ENCODE measurements around the gene PTPRS. TPM values are rescaled to one million over a fixed set of nuclear protein-coding genes. Genes with fewer than 3 reads are reported as not detected.

PTPRS gene
- total RNA-seq, 4 donors from 2014 or later, result 52.8 to 304 (median 125) TPM

- Histone ChIP-seq H3K9me3 (no peaks in the 10 kb centered on the region), H3K4me3 (peak overlapping the region; percentile 72 to 95), H3K27ac (peak overlapping the region; percentile 89 to 95), H3K4me1 (peaks cover 4 to 29% of the 10 kb centered on the region in 2 donors), H3K27me3 (no peaks in the 10 kb centered on the region), H3K36me3 (no peaks in the 10 kb centered on the region)
- no peak for TF ChIP-seq POLR2A (IDR thresholded peaks at IDR 0.05)
- no peak for TF ChIP-seq CTCF (IDR thresholded peaks at IDR 0.05)
- intact Hi-C loops (cut with DNase I; ENCODE audit: low total_unique reads), result no loop called here
- peak; percentile 43 for DNase-seq
These were observed 46.8 kb downstream of the PTPRS start for GRCh38 chr19:5293612-5294378.

GRCh38 chr19:5292822-5293611 lies 47.6 kb downstream of the PTPRS start:
- peak; percentile 70 to 76 for DNase-seq
- Histone ChIP-seq H3K27ac (peak overlapping the region; percentile 89 to 95), H3K4me1 (peaks cover 4 to 35% of the 10 kb centered on the region in 2 donors), H3K4me3 (peak overlapping the region; percentile 72 to 95), H3K36me3 (no peaks in the 10 kb centered on the region), H3K27me3 (no peaks in the 10 kb centered on the region), H3K9me3 (no peaks in the 10 kb centered on the region)
- intact Hi-C loops (cut with DNase I; ENCODE audit: low total_unique reads), result no loop called here
- no peak for TF ChIP-seq CTCF (IDR thresholded peaks at IDR 0.05)
- peak in 1 of 2 donors; percentile 69 for TF ChIP-seq POLR2A (IDR thresholded peaks at IDR 0.05)

GRCh38 chr19:5292453-5292821 lies 48.2 kb downstream of the PTPRS start:
- Histone ChIP-seq H3K27ac (peak overlapping the region; percentile 89 to 95), H3K4me1 (peaks cover 4 to 35% of the 10 kb centered on the region in 2 donors), H3K36me3 (no peaks in the 10 kb centered on the region), H3K27me3 (no peaks in the 10 kb centered on the region), H3K9me3 (no peaks in the 10 kb centered on the region), H3K4me3 (peak overlapping the region; percentile 72 to 95)
- DNase-seq, result no peak
- TF ChIP-seq POLR2A (IDR thresholded peaks at IDR 0.05), result no peak
- no peak for TF ChIP-seq CTCF (IDR thresholded peaks at IDR 0.05)
- intact Hi-C loops (cut with DNase I; ENCODE audit: low total_unique reads), result no loop called here

DNA sequence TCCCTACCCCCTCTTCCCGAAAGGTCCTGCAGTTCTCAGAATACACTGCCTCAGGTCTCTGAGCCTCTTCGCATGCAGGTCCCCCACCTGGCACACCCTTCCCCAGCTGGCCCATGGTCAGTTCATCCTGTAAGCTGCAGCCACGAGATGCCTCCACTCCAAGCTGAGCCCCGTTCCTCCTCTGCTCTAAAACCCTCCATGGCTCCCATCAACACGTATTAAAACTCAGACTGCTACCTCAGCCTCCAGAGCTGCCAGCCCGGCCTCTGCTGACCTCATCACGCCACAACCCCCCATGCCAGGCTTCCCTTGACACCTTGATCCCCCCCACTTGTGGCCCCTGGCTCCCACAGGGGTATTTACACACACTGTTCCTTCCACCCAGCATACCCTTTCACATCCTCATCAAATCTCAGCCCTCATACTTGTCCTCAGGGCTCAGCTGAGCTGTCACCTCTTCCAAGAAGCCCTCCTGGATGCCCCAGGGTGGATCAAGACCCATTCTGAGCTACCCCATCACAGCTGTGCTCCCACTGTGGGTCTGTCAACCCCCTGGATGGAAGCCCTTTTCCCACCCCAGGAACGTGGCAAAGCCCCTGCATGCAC lies 48.9 kb downstream of the PTPRS start:
- intact Hi-C loops (cut with DNase I; ENCODE audit: low total_unique reads), result no loop called here
- Histone ChIP-seq H3K4me3 (peak overlapping the region; percentile 72 to 95), H3K27ac (peak overlapping the region; percentile 89 to 95), H3K36me3 (no peaks in the 10 kb centered on the region), H3K4me1 (peaks cover 4 to 35% of the 10 kb centered on the region in 2 donors), H3K27me3 (no peaks in the 10 kb centered on the region), H3K9me3 (no peaks in the 10 kb centered on the region)
- TF ChIP-seq POLR2A (IDR thresholded peaks at IDR 0.05) (no peak), CTCF (IDR thresholded peaks at IDR 0.05) (no peak)
- no peak for DNase-seq

Other genes starting within 250 kb of the PTPRS start
- not detected for gene ZNRF4, start 114.6 kb upstream of the PTPRS start, total RNA-seq
- gene TINCR, start 227.1 kb upstream of the PTPRS start, total RNA-seq, result 1 to 10 TPM in 2 of 4 donors, not detected in 2; 1.2 to 5.3 TPM